LoVo (cell line): ENCODE measurements around the gene HLA-DPB1.
"Not testable (repeated sequence)": the region's sequence is repeated elsewhere in the genome, so short reads cannot be mapped to it uniquely, and the experiment has no call there.

ENCODE experiments used
- DNase-seq: peaks from one replicate; pipeline ENCODE4 v3.0.0-alpha.2; 2016; ENCODE audit warnings: low spot score

Gene HLA-DPB1

DNA sequence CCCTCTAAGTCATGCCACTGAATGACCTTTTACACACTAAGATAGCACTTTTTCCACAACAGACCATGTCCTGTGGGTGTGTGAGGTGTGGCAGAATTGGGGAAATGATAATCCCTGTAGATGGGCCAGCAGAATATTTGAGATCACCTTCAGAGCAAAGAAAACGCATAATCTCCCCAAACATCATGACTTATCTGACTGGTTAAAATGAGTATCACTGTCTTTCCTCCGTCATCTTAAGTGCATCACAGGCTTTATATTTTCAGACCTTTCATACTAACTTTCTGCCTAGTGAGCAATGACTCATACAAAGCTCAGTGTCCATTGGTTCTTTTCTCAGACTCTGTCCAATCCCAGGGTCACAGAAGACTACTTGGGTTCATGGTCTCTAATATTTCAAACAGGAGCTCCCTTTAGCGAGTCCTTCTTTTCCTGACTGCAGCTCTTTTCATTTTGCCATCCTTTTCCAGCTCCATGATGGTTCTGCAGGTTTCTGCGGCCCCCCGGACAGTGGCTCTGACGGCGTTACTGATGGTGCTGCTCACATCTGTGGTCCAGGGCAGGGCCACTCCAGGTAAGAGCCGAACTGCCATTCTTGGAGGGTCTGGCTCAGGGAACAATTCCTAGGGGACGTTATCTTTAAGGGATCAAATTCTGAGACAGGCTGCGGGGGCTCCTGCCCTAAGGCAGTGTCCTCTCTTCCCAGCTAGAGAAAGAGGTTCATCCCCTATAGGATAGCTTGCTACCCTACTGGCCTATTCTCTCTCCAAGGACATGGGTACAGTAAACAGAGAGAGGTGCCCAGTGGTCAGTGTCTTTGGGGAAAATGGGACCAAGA is at the start of gene HLA-DPB1:
HLA-DPB1 (plus strand) TSS at position 423 of the 838 bp plus-strand sequence; CDS start at position 475, 52 bp downstream.
- peak; percentile 26 for DNase-seq

DNA sequence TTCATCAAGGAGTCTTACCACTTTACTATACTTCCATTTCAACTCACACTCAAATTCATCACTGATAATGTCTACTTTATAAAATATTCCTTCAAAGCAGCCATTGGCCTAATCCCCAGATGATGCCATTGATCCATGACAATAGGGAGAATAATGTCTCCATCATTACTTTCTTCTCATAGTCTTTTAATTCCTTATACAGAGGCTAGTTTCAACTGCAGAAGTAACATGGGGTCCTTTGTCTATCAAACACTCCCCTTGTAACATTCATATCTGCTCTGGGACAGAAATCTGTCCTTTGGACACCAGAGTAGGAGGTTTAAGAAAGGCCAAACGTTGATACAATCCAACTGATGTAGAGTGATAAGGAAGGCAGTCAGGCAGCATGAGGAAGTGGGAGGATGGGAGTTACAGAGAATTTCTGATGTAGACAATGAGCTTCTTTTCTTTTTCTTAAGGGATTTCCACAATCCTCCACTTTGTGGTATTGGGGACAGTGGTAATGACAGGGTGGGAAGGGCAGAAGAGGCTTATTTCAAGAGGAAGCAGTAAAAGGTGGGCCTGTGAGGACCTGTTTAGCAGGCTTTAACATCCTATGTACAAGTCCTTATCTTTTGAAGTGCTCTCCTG is 47.5 kb upstream of the HLA-DPB1 start:
- DNase-seq: no peak

DNA sequence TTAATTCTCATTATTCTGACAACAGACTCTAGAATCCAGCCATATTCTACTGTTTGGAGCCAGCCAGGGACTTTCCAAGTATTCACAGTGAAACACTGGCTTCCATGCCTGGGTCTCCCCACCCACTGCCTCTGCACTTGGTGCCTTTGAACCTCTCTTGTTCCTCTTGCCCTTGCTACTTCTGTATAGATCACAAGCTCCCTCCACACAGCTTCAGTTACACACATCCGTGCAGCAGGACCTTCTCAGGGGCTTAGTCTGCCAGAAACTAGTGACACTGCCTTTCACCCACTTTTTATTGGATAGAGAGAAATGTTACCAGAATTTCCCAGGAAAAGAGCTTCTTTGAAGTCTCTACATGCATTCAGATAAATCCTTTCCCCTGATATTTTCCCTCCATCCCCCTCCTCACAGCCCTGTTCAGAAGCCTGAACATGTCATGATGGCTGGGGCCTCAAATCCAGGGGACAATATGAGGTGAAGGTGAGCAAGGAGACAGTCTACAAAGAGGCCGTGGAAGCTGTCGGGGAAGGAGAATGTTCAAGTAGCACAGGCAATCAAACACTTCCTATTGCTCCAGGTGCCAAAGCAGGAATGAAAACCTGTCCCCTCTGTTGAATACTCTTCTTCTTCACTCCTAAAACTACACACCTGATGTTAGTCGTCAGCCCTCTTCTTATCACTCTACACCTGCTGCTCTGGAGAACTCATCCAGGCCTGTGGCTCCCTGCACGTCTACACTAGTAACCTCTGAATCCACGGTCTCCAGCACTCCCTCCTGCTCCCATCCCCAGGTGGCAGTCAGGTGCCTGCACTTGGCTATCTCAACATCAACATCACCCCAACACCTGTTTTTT is 46.2 kb upstream of the HLA-DPB1 start:
- DNase-seq: no peak

DNA sequence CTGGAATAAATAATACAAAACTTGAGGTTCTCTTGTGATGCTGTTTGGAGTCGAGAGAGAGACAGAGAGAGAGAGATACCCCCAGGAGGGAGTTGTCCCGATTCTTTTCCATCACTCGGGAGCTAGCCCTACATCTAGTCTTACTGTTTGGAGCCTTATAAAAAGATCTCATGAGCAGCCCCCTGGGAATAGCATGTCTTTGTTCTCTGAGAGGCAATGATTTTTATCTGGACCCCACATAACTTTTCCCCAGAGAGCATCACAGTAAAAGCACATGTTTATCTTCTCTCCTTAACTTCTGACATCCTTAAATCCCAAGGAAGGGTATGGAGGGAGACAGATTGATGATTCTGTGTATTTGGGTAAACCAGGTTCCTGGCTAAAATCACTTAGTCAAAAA is 45.5 kb upstream of the HLA-DPB1 start:
- DNase-seq: no peak

DNA sequence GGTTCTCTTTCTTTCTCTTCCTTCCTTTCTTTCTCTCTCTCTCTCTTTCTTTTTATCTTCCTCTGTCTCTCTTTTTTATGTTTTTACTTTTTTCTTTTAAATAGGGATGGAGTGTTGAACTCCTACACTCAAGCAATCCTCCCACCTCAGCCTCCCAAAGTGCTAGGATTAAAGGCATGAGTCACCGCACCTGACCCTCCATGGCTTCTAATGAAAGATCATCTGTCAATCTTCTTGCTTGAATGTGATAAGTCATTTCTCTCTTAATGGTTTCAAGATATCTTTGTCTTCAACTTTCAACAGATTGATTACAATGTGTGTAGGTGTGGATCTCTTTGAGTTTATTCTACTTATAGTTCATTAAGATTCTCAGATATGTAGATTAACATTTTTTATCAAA is 41.2 kb upstream of the HLA-DPB1 start:
- DNase-seq: no peak

DNA sequence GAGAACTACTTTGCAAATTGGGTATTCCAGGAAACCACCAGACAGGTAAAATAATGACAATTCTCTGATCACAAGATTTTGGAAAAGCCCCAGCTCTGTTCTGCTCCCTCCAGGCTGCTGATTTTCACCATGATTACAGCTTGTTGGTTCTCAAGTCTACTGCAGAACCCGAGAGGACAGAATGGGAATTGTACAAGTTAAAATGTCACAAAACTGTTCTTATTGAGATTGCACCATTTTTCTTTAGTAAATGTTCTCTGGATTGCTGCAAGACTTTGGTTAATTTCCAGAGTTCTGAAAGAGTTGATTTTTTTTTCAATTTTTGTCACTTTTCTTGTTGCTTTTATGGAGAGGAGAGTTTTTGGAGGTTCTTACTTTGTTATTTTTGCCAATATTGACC is 39.3 kb upstream of the HLA-DPB1 start:
- no peak for DNase-seq

DNA sequence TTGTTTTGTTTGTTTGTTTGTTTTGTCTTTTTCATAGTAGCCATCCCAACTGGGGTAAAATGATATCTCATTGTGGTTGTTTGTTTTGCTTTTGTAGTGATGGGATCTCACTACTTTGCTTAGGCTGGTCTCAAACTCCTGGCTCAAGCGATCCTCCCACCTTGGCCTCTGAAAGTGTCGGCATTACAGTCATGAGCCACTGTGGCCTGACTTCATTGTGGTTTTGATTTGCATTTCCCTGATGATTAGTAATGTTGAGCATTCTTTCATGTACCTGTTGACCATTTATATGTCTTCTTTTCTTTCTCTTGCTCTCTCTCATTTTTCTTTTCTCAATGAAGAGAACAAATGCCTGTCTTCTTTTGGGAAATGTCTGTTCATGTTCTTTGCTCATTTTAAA is 35.6 kb upstream of the HLA-DPB1 start:
- DNase-seq: no peak

DNA sequence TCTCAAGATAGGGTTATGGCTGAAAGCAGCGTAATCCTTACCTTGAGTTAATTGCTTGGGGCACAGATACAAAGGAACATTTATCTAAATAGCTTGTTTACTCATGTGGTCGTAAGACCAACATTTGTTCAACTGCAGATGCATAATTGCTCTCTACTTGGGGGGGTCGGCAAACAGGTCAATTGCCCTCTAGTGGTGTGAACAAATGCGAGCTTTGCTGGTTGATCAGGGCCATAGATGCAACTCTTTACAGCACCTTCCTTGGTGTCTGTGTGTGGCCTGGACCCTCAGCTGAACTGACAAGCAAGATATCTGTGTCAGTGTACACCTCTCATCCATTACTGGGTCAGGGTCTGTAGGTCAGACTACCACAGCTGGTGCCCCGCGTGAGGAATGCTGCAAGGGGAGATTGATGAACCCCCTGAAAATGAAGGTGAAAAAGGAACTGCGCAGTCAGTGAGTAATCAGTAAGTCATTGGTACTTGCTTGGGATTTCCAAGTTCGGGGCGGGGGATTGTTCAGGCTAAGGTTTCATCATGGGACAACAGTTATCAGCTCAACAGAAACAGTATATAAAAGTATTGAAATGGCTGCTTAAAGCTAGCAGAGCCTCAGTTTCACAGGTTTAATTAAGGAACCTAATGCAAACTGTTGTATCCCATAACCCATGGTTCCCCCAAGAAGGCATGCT is 26.3 kb upstream of the HLA-DPB1 start:
- DNase-seq: no peak

DNA sequence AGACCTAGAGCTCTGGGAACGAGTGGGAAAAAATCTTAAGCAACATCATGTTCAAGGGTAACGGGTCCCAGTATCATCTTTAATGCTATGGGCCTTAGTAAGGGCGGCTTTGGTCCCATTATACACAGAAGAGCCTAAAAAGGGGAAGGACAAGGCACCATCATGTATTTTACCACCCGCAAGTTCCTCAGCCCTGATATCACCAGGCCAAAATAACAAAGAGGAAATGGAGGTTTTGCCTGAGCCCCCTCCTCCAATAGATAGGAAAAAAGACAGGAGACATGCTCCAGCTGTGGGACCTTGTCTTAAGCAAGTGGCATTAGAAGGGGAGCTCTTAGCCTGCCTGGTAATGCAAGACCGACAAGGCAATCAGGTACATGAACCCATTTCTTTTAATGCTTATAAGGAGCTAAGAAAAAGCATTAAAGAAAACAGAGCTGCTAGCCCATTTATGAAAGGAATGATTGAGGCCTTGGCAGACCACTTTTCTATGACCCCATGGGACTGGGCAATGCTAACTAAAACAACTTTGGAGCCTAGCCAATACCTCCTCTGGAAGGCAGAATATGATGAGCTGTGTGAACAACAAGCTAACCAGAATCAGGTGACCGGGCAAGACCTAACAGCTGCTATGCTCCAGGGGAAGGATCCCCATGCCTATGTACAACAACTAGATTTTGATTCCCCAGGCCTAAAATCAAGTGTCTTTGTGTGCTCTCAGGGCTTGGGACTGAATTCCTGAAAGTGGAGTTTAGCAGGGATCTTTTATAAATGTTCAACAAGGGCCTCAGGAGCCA is 25.6 kb upstream of the HLA-DPB1 start:
- no peak for DNase-seq

DNA sequence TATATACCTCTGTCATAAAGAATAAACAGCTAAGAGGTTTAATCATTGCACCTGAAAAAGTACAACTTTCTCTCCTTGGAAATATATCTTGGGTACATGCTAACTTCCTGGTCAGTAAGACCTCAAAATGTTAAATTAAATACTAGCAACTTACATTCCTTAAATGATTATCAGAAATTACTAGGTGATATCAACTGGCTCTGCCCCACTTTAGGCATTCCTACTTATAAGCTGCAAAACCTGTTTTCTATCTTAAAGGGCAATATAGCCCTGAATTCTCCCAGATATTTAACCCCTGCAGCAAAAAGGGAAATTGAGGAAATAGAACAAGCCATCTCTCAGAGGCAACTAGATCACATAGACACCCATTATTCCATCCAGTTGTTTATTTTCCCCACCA is 23.2 kb upstream of the HLA-DPB1 start:
- DNase-seq: no peak

DNA sequence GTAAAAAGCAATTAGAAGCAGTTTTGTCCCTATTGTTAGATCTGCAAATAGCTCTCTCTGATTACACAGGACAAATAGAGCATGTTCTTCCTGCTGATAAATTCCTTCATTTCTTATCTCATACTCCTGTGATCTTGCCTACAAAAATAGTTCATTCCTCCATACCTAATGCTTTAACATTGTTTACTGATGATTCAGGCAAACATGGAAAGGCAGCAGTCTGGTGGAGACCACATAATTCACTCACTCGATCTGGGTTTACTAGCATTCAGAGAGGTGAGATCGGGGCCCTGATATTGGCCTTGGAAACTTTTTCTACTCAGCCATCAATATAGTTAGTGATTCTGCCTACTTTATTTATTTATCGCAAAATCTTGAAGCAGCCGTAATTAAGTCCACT is 22.6 kb upstream of the HLA-DPB1 start:
- no peak for DNase-seq

DNA sequence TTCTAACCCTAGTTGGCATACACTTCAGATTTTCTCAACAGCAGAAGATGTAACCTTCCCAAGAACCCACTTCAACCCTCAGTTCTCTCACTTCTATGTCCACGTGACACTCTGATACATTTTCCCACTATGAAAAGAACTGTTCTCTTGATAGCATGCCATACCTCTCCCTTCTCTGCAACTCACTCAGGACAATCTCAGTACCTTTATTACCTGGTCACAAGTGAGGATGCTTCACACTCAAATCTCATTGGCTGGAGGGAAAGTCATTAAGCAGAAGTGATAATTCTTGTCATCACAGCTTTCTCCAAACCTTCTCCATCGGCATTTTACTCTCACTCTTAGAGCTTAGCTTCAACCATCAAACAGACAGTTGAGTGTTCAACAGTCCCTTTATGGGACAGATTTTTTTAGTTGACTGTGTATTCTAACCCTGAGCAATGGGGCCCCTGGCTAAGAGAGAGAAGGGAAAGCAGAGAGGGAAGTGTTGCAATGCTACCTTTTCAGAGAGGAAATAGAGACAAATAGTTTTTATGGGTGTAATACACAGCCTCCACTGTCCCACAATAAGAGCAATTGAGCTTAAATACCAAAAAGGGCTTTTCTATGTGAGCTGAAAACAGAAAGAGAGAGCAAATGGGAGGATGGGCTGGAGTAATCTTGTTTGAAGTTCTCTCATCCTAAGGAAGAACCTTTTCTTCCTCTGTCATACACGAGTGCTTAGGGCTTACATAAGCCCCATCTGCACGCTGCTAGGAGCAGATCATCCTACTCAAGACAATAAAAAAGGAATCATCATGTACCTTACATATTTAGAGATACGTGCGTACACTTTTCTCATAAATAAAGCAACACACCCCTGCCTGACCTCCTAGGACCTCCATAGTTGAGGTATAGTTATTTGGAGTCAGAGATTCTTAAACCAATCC is 18.3 kb upstream of the HLA-DPB1 start:
- no peak for DNase-seq

DNA sequence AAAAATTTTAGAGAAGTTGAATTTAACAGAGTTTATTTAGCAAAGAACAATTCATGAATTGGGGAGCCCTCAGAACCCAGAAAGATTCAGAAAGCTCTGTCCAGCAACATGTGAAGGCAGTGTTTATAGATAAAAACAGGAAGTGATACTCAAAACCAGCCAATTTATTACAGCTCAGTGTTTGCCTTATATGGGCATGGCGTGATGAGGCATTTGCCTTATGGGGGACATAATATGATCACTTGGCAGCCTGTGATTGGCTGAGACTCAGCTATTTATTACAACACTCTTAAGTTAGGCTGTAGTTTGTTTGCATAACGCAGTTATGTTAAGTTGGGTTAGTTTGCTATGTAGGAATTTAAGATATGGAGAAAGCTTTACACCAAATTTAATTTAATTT is 13.8 kb upstream of the HLA-DPB1 start:
- DNase-seq: no peak

DNA sequence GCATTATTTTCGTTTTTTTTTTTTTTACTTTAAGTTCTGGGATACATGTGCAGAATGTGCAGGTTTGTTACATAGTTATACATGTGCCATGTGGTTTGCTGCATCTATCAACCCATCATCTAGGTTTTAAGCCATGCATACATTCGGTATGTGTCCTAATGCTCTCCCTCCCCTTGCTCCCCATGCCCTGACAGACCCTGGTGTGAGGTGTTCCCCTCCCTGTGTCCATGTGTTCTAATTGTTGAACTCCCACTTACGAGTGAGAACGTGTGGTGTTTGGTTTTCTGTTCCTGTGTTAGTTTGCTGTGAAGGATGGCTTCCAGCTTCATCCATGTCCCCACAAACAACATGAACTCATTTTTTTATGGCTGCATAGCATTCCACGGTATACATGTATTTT is 12.4 kb upstream of the HLA-DPB1 start:
- not testable (repeated sequence) for DNase-seq

DNA sequence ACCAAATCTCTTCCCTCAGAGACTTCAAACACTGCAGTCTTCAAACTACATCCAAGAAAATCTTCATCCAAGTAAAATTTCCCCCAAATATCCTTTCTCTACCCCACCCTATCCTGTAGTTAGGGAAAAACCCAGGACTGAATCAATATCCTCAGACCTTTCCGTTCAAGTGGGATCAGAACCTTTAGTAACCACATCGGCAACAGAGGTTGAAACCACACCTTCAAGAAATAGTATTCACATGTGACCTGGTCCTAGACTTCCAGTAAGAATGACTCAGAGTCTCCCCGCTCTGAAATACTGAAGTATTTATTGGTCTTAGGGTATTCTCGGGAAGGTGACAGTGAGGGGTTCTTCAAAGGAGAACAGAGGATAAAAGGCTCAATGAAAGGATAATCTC is 11.1 kb upstream of the HLA-DPB1 start:
- no peak for DNase-seq

DNA sequence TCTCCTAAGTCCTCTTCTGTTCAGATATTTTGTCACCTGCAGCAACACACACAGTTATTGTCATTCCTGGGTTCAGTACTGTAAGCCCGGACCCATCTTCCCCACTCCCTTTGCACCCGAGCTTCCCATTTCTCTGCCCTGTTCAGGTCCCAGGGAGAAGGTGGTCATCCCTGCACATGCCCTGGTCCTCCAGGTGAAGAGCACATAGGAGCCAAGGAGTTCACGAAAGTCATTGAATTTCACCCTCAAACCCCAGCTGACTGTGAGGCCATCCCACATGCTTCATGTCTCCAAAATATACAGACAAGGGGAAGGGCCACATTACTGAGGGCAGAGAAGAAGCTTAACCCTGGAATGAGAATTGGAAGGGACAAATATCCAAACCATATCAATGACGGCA is 10.5 kb upstream of the HLA-DPB1 start:
- no peak for DNase-seq

DNA sequence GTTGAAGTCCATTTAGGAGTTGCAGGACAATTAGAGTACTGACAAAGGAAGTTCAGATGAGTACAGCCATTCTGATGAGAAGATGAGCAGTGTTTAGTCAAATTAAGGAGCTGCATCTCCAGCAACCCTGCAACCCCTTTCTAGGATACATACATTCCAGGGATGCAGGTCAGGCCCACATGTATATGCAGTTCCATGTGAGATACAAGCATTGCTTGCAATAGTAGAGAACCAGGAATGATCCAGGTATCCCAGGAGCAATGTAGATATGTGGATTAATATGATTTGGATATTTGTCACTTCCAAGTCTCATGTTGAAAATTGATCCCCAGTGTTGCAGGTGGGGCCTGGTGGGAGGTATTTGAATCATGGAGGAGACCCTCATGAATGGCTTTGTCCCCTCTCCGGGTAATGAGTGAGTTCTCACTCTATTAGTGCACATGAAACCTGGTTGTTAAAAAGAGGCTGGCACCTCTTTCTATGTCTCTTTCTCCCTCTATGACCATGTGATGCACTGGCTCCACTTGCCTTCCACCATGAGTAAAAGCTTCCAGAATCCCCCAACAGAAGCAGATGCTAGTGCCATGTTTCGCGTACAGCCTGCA is 8.8 kb upstream of the HLA-DPB1 start:
- no peak for DNase-seq

DNA sequence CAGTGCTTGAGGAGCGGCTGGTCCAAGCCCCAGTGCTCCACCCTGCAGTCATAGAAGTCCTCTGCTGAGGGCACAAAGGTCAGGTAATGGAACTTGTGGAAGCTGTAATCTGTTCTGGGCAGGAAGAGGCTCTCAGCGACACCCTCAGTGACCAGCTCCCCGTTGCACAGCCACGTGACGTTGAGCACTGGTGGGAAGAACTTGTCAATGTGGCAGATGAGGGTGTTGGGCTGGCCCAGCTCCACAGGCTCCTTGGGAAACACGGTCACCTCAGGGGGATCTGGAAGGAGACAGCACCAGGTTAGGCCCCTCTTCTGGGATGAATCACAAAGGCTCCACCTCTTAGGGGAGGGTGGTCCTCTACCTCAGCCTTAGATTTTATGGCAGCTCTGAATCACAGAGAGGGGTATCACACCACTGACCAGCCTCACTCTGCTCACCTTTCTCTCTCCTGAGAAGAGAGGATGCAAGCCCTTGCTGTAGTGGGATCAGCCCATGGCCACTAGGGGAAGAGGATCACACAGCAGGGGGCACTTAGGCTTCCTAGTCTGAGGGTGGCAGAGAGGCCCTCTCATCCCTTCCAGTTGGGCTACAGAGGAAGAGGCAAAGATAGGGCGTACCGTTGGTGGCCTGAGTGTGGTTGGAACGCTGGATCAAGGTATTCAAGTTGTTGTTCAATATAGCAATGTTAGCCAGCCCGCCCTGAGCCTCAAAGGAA is 6.6 kb upstream of the HLA-DPB1 start:
- DNase-seq: no peak

DNA sequence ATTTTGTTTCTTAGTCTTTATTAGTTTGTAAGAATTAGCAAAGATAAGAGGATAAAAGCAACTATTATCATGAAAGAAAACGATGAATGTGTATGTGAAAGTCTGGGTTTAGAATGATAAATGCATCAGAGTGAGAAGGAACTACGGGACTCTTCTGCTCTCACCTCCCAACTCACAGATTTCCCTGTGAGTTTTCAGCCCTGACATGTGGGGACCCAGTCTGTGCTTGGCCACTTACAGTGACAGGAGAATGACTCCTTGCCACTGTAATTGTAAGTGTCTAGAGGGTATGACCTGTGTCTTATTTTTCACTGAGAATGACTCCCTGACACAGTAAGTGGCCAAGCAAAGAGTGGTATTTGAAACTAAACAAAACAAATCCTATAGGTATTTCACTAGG is 4.9 kb upstream of the HLA-DPB1 start:
- DNase-seq: no peak
